ENCODE data around the gene DIS3L.
"Not testable (repeated sequence)": the region's sequence is repeated elsewhere in the genome, so short reads cannot be mapped to it uniquely, and the experiment has no call there.

DIS3L gene

GRCh38 chr15:66278056-66278455 is 15.3 kb upstream of the DIS3L start:
- DNase-seq (ENCODE audit: low read depth), result no peak

- DNase-seq (ENCODE audit: low read depth), result no peak
Observed at GRCh38 chr15:66278671-66279070, 14.7 kb upstream of the DIS3L start.

GRCh38 chr15:66284271-66284670 is 9.1 kb upstream of the DIS3L start:
- no peak for DNase-seq (ENCODE audit: low read depth)

GRCh38 chr15:66285533-66286280 is 7.7 kb upstream of the DIS3L start:
- no peak for DNase-seq (ENCODE audit: low read depth)

- DNase-seq (ENCODE audit: low read depth), result no peak
Observed at GRCh38 chr15:66287461-66288057, 5.8 kb upstream of the DIS3L start.

- DNase-seq (ENCODE audit: low read depth), result no peak
Observed at GRCh38 chr15:66288093-66288492, 5.3 kb upstream of the DIS3L start.

GRCh38 chr15:66288551-66289185 is 4.7 kb upstream of the DIS3L start:
- no peak for DNase-seq (ENCODE audit: low read depth)

- DNase-seq (ENCODE audit: low read depth), result no peak
Observed at GRCh38 chr15:66290007-66290406, 3.4 kb upstream of the DIS3L start.

- no peak for DNase-seq (ENCODE audit: low read depth)
Observed at GRCh38 chr15:66290518-66290917, 2.9 kb upstream of the DIS3L start.

- DNase-seq (ENCODE audit: low read depth), result no peak
Observed at GRCh38 chr15:66291816-66292570, 1.4 kb upstream of the DIS3L start.

GRCh38 chr15:66292571-66293418 is 573 bp upstream of the DIS3L start:
- DNase-seq (ENCODE audit: low read depth), result no peak

- DNase-seq (ENCODE audit: low read depth), result peak; percentile 82
Observed at GRCh38 chr15:66294157-66294931, 976 bp downstream of the DIS3L start.

- peak; percentile 55 for DNase-seq (ENCODE audit: low read depth)
Observed at GRCh38 chr15:66294932-66295235, 1.5 kb downstream of the DIS3L start.

GRCh38 chr15:66296186-66296585 is 2.8 kb downstream of the DIS3L start:
- no peak for DNase-seq (ENCODE audit: low read depth)

- no peak for DNase-seq (ENCODE audit: low read depth)
Observed at GRCh38 chr15:66298803-66299251, 5.5 kb downstream of the DIS3L start.

GRCh38 chr15:66302489-66303278 is 9.3 kb downstream of the DIS3L start:
- no peak for DNase-seq (ENCODE audit: low read depth)

GRCh38 chr15:66304425-66304824 is 11.1 kb downstream of the DIS3L start:
- DNase-seq (ENCODE audit: low read depth), result not testable (repeated sequence)

- DNase-seq (ENCODE audit: low read depth), result no peak
Observed at GRCh38 chr15:66306381-66306780, 13.0 kb downstream of the DIS3L start.

- DNase-seq (ENCODE audit: low read depth), result no peak
Observed at GRCh38 chr15:66308531-66308930, 15.2 kb downstream of the DIS3L start.

GRCh38 chr15:66309828-66310227 is 16.5 kb downstream of the DIS3L start:
- DNase-seq (ENCODE audit: low read depth), result no peak

Measured in iris pigment epithelial cell (primary cell).